Measurements from ENCODE around the gene POU2F1. TPM values are rescaled to one million over a fixed set of nuclear protein-coding genes. Genes with fewer than 3 reads are reported as not detected.

POU2F1 gene
- total and polyA plus RNA-seq, 7 experiments from 2014 or later = 9.1 to 36.6 (median 22.8) TPM

GRCh38 chr1:167430849-167431242, 210.2 kb downstream of the POU2F1 start:
- POLR2A ChIA-PET = interaction anchor here (0.6 to 2.4 kb wide), 5 partner anchors 8 to 88 kb away, joined by 3 to 11 read pairs (median 4); partner anchors contain the start of gene CD247
- Mint-ChIP-seq H3K4me3 (peak overlapping the region in 6 of 10 donors; percentile 17 to 63 (median 31)), H3K27ac (peak overlapping the region in 8 of 9 donors; percentile 64 to 93 (median 87)), H3K4me1 (peaks cover 23 to 87% (median 42%) of the 10 kb centered on the region in 7 donors), H3K27me3 (no peaks in the 10 kb centered on the region), H3K36me3 (peaks cover 4 to 34% (median 20%) of the 10 kb centered on the region in 5 donors), H3K9me3 (peaks cover 0 to 6% (median 0%) of the 10 kb centered on the region in 11 donors)
- H3K9me3 ChIP-seq (ENCODE audit: control insufficient read depth in 2 of 3, low read length in 3 of 3) = no peaks in the 10 kb centered on the region
- CTCF ChIA-PET = interaction anchor here (1.0 to 1.3 kb wide), 3 partner anchors 10 to 77 kb away, joined by 3 to 4 read pairs (median 3); no protein-coding TSS in a partner anchor
- ATAC-seq (peak; percentile 53), DNase-seq (no peak)
- no peak overlapping the region for H3K4me3 ChIP-seq (ENCODE audit: low read length)
- H3K27me3 ChIP-seq (ENCODE audit: control insufficient read depth in 2 of 2, insufficient read depth in 2 of 2, low read length in 2 of 2) = no peaks in the 10 kb centered on the region
- H3K27ac ChIP-seq (ENCODE audit: low read depth, low read length) = peak overlapping the region; percentile 10
- H3K4me1 ChIP-seq (ENCODE audit: control insufficient read depth in 2 of 2, insufficient read depth in 2 of 2, low read length in 2 of 2) = peaks cover 21 to 26% of the 10 kb centered on the region in 2 donors
- peaks cover 4 to 62% (median 6%) of the 10 kb centered on the region in 3 experiments for H3K36me3 ChIP-seq (ENCODE audit: control insufficient read depth in 2 of 3, insufficient read depth in 3 of 3, low read length in 3 of 3)
- intact Hi-C loops (cut with micrococcal nuclease) = no loop called here

- Histone ChIP-seq H3K36me3 (ENCODE audit: control insufficient read depth in 2 of 3, insufficient read depth in 3 of 3, low read length in 3 of 3) (peaks cover 4 to 68% (median 11%) of the 10 kb centered on the region in 3 experiments), H3K27me3 (ENCODE audit: control insufficient read depth in 2 of 2, insufficient read depth in 2 of 2, low read length in 2 of 2) (no peaks in the 10 kb centered on the region), H3K9me3 (ENCODE audit: control insufficient read depth in 2 of 3, low read length in 3 of 3) (no peaks in the 10 kb centered on the region), H3K4me1 (ENCODE audit: control insufficient read depth in 2 of 2, insufficient read depth in 2 of 2, low read length in 2 of 2) (peaks cover 26 to 31% of the 10 kb centered on the region in 2 donors), H3K4me3 (ENCODE audit: low read length) (no peak overlapping the region), H3K27ac (ENCODE audit: low read depth, low read length) (peak overlapping the region; percentile 10)
- Mint-ChIP-seq H3K27ac (peak overlapping the region; percentile 62 to 92 (median 85)), H3K27me3 (no peaks in the 10 kb centered on the region), H3K9me3 (peaks cover 0 to 6% (median 0%) of the 10 kb centered on the region in 11 donors), H3K4me3 (peak overlapping the region in 6 of 10 donors; percentile 17 to 63 (median 31)), H3K36me3 (peaks cover 4 to 38% (median 25%) of the 10 kb centered on the region in 5 donors), H3K4me1 (peaks cover 28 to 87% (median 47%) of the 10 kb centered on the region in 7 donors)
- CTCF ChIA-PET = interaction anchor here (1.2 to 2.6 kb wide), 3 partner anchors 10 to 103 kb away, joined by 3 to 9 read pairs (median 4); no protein-coding TSS in a partner anchor
- ATAC-seq (peak; percentile 30), DNase-seq (no peak)
- POLR2A ChIA-PET = interaction anchor here (0.7 to 2.0 kb wide), 4 partner anchors 10 to 87 kb away, joined by 3 to 9 read pairs (median 3); partner anchors contain the start of gene CD247
- intact Hi-C loops (cut with micrococcal nuclease) = no loop called here
These were observed 210.7 kb downstream of the POU2F1 start for GRCh38 chr1:167431261-167431908.

- Histone ChIP-seq H3K36me3 (ENCODE audit: control insufficient read depth in 2 of 3, insufficient read depth in 3 of 3, low read length in 3 of 3) (peaks cover 4 to 75% (median 18%) of the 10 kb centered on the region in 3 experiments), H3K4me3 (ENCODE audit: low read length) (no peak overlapping the region), H3K27ac (ENCODE audit: low read depth, low read length) (peak overlapping the region; percentile 43), H3K9me3 (ENCODE audit: control insufficient read depth in 2 of 3, low read length in 3 of 3) (no peaks in the 10 kb centered on the region), H3K27me3 (ENCODE audit: control insufficient read depth in 2 of 2, insufficient read depth in 2 of 2, low read length in 2 of 2) (no peaks in the 10 kb centered on the region), H3K4me1 (ENCODE audit: control insufficient read depth in 2 of 2, insufficient read depth in 2 of 2, low read length in 2 of 2) (peaks cover 27 to 33% of the 10 kb centered on the region in 2 donors)
- H3K4me3 Mint-ChIP-seq = peak overlapping the region in 1 of 10 donors; percentile 18
- ChIA-PET CTCF (interaction anchor here (1.1 to 2.6 kb wide), 3 partner anchors 23 to 105 kb away, joined by 3 to 9 read pairs (median 4); no protein-coding TSS in a partner anchor), POLR2A (interaction anchor here (0.7 to 2.0 kb wide), 5 partner anchors 23 to 122 kb away, joined by 3 to 9 read pairs (median 3); partner anchors contain the start of genes CD247 and CREG1)
- H3K27ac Mint-ChIP-seq = peak overlapping the region; percentile 18 to 91 (median 67)
- H3K4me1 Mint-ChIP-seq = peaks cover 34 to 88% (median 54%) of the 10 kb centered on the region in 7 donors
- H3K9me3 Mint-ChIP-seq = peaks cover 0 to 6% (median 0%) of the 10 kb centered on the region in 11 donors
- H3K27me3 Mint-ChIP-seq = no peaks in the 10 kb centered on the region
- ATAC-seq (no peak), DNase-seq (no peak)
- intact Hi-C loops (cut with micrococcal nuclease) = no loop called here
- H3K36me3 Mint-ChIP-seq = peaks cover 4 to 39% (median 29%) of the 10 kb centered on the region in 5 donors
These were observed 211.4 kb downstream of the POU2F1 start for GRCh38 chr1:167431909-167432650.

- peak overlapping the region in 1 of 10 donors; percentile 18 for H3K4me3 Mint-ChIP-seq
- peaks cover 37 to 89% (median 60%) of the 10 kb centered on the region in 7 donors for H3K4me1 Mint-ChIP-seq
- POLR2A ChIA-PET = interaction anchor here (0.8 to 1.4 kb wide), 3 partner anchors 71 to 121 kb away, joined by 3 read pairs; partner anchors contain the start of gene CREG1
These were observed 212.1 kb downstream of the POU2F1 start for GRCh38 chr1:167432780-167433179.

GRCh38 chr1:167433884-167434283, 213.2 kb downstream of the POU2F1 start:
- Histone ChIP-seq H3K36me3 (ENCODE audit: control insufficient read depth in 2 of 3, insufficient read depth in 3 of 3, low read length in 3 of 3) (peaks cover 4 to 88% (median 25%) of the 10 kb centered on the region in 3 experiments), H3K4me3 (ENCODE audit: low read length) (no peak overlapping the region), H3K27ac (ENCODE audit: low read depth, low read length) (peak overlapping the region; percentile 43), H3K4me1 (ENCODE audit: control insufficient read depth in 2 of 2, insufficient read depth in 2 of 2, low read length in 2 of 2) (peaks cover 27 to 39% of the 10 kb centered on the region in 2 donors), H3K27me3 (ENCODE audit: control insufficient read depth in 2 of 2, insufficient read depth in 2 of 2, low read length in 2 of 2) (no peaks in the 10 kb centered on the region), H3K9me3 (ENCODE audit: control insufficient read depth in 2 of 3, low read length in 3 of 3) (no peaks in the 10 kb centered on the region)
- H3K9me3 Mint-ChIP-seq = peaks cover 0 to 2% (median 0%) of the 10 kb centered on the region in 11 donors
- ATAC-seq (no peak), DNase-seq (no peak)
- H3K27me3 Mint-ChIP-seq = no peaks in the 10 kb centered on the region
- intact Hi-C loops (cut with micrococcal nuclease) = loop anchor here in 1 of 2 donors (1.0 kb wide), 1 partner anchor 8 kb away; no protein-coding TSS in a partner anchor
- peaks cover 44 to 89% (median 62%) of the 10 kb centered on the region in 7 donors for H3K4me1 Mint-ChIP-seq
- peak overlapping the region in 5 of 10 donors; percentile 25 to 59 (median 47) for H3K4me3 Mint-ChIP-seq
- ChIA-PET POLR2A (interaction anchor here (0.7 to 1.2 kb wide), 5 partner anchors 9 to 83 kb away, joined by 3 read pairs; no protein-coding TSS in a partner anchor), CTCF (interaction anchor here (2.6 kb wide), 1 partner anchor 100 kb away, joined by 9 read pairs; no protein-coding TSS in a partner anchor)
- peaks cover 8 to 47% (median 35%) of the 10 kb centered on the region in 5 donors for H3K36me3 Mint-ChIP-seq
- peak overlapping the region; percentile 42 to 91 (median 83) for H3K27ac Mint-ChIP-seq

More at GRCh38 chr1:167432780-167433179, 212.1 kb downstream of the POU2F1 start:
- intact Hi-C loops (cut with micrococcal nuclease) = loop anchor here in 1 of 2 donors (1.0 kb wide), 1 partner anchor 10 kb away; no protein-coding TSS in a partner anchor
- CTCF ChIA-PET = interaction anchor here (0.6 to 2.6 kb wide), 4 partner anchors 23 to 312 kb away, joined by 3 to 9 read pairs (median 4); no protein-coding TSS in a partner anchor
- Histone ChIP-seq H3K27me3 (ENCODE audit: control insufficient read depth in 2 of 2, insufficient read depth in 2 of 2, low read length in 2 of 2) (no peaks in the 10 kb centered on the region), H3K4me1 (ENCODE audit: control insufficient read depth in 2 of 2, insufficient read depth in 2 of 2, low read length in 2 of 2) (peaks cover 26 to 33% of the 10 kb centered on the region in 2 donors), H3K36me3 (ENCODE audit: control insufficient read depth in 2 of 3, insufficient read depth in 3 of 3, low read length in 3 of 3) (peaks cover 4 to 79% (median 19%) of the 10 kb centered on the region in 3 experiments), H3K9me3 (ENCODE audit: control insufficient read depth in 2 of 3, low read length in 3 of 3) (no peaks in the 10 kb centered on the region), H3K4me3 (ENCODE audit: low read length) (no peak overlapping the region), H3K27ac (ENCODE audit: low read depth, low read length) (peak overlapping the region; percentile 43)
- Mint-ChIP-seq H3K36me3 (peaks cover 4 to 43% (median 29%) of the 10 kb centered on the region in 5 donors), H3K27ac (peak overlapping the region in 8 of 9 donors; percentile 65 to 91 (median 88)), H3K9me3 (peaks cover 0 to 2% (median 0%) of the 10 kb centered on the region in 11 donors), H3K27me3 (no peaks in the 10 kb centered on the region)
- DNase-seq (no peak), ATAC-seq (no peak)

Measured in naive thymus-derived CD4-positive, alpha-beta T cell (primary cell).